SK-MEL-5 (cell line): ENCODE measurements around the gene SLC30A7. TPM values are rescaled to one million over a fixed set of nuclear protein-coding genes. Genes with fewer than 3 reads are reported as not detected.

Experiments
- DNase-seq: peaks from one replicate; pipeline ENCODE4 v3.0.0-alpha.2; 2016; ENCODE audit warnings: low read depth, low spot score
- in situ Hi-C: cut with HindIII; loops from 2 replicates; pipeline ENCODE4 v1.10.0; 2016; ENCODE audit warnings: low sequenced_read_pairs, high pct_unique_total_duplicates, low pct_unique_long_range_greater_than_20kb
- total RNA-seq: library from RNA; depleted of rRNA; stranded (reverse); fragments of >200 nt; shearing (Covaris generic); gene quantifications from 2 replicates; pipeline ENCODE4 v1.2.3, GENCODE V29; 2014

The SLC30A7 gene
- total RNA-seq, 1 experiment from 2014 or later = 33.4 TPM

DNA sequence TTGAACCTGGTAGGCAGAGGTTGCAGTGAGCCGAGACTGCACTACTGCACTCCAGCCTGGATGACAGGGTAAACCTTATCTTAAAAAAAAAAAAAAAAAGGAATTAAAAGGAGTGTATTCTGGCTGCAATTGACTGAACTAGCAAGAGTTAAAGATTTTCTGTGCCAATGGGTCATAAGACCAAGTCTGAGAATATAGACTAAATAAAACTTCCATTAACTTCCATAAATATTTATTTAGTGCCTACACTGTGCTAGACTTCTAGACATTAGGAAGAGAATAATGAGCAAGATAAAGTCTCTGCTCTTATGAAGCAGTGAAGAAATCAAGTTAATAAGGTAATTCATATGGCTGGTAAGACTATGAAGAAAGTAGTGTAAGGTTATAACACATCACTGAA lies 102.5 kb downstream of the SLC30A7 start:
- in situ Hi-C loops = no loop called here
- DNase-seq = no peak

DNA sequence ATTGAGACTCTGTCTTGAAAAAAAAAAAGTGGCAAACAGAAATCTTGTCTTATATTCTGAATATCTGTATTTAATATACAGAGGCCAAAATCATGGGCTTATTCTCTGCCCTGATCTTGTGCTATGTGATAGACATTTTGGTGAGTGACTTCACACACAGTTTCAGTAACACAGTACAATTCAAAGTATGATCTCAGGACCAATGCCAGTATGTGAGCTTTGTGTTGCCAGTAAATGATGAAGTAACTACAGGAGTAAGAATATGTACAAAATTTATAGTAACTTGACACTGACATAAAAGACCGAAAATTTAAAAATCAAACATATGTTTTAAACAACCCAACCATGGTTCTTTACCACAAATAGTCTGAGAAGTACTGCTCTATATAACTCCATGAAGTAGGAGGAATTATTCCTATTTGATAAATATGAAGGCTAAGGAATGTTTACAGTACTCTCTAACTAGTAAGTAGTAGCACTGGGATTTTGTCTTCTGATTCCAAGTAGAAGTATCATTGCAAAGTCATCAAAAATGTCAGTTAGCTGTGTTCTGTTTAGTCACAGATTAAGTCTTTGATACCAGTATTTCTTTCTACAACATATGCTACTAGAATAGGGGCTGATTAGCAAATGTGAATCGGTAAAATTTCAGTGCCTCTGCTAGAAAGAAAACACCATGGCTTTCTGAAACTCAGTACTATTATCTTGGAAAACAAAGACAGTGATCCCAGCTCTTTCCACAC lies 104.4 kb downstream of the SLC30A7 start:
- no peak for DNase-seq
- in situ Hi-C loops = no loop called here

DNA sequence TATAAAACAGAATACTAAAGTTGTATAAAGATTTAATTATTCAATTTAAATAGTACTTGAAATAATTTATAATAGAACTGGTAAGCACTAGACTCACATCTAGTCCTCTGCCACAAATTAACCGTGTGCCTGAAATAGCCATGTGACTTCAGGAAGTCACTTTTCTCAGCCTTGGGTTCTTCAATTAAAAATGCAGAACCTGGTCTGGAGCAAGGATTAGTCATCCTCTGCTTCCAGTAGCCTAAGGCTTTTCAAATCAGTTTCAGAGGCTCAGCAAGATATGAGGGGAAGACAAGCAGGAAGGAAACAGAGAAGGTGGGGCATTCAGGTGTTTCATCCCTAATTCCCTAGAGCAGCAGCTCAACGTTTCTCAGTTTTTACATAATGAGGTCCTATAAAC lies 106.7 kb downstream of the SLC30A7 start:
- in situ Hi-C loops = no loop called here
- DNase-seq = no peak

DNA sequence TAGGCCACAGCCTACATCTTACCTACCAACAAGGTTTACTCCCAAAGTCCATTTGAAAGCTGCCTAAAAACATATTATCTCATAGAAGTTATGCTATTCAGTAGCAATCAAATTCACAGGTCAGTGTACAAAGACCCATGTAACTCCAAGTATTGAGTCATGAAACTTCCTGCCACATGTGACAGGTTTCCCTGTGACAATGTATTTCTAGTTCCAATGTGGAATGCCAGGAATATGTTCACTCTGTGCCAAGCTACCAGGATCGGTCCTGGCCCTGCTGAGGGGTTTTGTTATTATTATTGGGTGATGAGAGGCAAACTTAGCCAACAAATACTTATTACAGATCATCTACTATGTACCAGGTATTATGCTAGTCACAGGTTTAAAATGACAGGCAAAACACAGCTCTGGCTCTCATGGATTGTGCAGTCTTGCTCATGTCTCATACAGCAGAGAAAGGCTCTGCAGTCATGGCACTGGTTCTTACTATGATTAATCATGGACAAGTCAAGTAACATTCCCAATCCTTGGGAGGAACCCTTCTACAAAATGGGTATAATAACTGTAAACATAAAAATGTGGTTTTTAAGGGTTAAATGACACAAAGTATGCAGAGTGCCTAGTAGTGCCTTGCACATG lies 107.2 kb downstream of the SLC30A7 start:
- in situ Hi-C loops = no loop called here
- peak; percentile 4 for DNase-seq

DNA sequence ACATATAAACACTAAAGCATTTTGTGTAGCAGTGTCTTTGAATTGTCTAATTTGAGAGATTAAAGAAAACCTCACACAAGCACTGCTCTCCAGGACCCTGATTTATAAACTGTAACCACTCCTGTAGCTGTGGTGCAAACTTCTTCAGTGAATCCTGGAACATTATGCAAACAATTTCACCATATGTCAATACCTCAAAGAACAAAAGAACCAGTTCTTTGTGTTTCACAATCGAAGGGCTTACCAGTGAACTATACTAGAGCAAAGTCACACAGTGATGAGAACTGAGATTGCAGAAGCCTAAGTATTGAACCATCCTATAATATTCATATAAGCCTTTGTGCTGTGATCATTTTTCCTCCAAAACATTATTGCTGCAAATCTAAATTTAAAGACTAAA lies 108.2 kb downstream of the SLC30A7 start:
- in situ Hi-C loops = no loop called here
- peak; percentile 24 for DNase-seq

DNA sequence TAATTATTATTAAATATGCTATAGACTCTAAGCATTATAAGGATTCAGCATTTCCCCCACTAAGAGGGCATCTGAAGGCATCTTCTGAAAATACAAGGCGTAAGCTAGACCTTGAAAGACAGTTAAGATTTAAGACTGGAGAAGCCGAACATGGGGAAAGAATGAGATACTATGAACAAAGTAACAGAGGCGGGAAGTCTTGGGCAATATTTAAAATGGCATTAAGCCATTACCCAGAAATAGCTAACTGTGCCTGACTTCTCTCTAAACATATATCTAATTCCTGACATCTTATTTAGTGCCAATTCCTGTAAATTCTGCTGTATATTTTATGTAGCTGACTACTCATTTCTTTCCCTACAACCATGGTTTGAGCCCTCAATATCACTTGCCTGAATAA lies 108.8 kb downstream of the SLC30A7 start:
- in situ Hi-C loops = no loop called here
- no peak for DNase-seq

DNA sequence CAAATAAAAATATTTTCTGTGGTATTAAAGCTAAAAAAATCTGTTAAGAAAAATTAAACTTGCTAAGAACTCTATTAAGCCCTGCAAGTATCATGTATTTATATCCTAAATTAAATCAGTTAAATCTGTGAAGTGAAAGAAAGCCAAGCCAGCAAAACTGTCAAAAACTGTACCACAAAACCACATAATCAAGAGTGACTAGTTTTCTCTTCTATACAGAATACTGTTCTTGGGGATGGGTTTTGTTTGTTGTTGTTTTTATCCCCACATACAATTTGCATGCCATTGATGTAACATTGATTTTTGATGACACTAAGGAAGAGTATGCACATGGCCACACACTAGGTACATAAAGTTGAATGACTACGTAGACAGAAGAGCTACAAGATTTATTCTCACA lies 109.3 kb downstream of the SLC30A7 start:
- no peak for DNase-seq
- in situ Hi-C loops = no loop called here

DNA sequence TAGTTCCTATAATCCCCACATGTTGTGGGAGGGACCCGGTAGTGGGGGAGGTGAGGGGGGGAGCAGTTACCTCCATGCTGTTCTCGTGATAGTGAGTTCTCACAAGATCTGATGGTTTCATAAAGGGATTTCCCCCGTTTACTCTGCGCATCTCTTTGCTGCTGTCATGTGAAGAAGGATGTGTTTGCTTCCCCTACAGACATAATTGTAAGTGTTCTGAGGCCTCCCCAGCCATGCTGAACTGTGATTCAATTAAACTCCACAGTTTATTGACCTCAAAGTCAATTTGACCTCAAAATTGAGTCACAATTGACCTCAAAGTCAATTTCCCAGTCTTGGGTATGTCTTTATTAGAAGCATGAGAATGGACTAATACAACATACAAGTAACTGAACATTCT lies 110.0 kb downstream of the SLC30A7 start:
- no peak for DNase-seq
- in situ Hi-C loops = no loop called here

DNA sequence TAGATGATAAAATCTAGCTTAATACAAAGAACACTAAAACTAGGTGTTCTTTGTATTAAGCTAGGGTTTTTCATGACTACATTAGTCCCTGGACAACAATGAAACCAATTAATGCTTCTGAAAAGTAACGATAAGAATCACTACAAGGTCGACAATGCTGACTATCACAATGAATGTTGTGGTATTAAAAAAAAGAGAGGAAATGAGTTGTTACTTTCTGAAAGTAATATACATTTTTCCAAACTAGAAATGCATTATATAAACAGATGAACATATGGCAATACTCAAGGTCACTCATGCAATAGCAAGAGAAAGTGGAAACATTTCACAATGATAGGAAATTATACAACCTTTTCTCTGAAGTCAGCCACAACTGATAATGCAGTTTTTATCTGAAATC lies 110.7 kb downstream of the SLC30A7 start:
- in situ Hi-C loops = no loop called here
- no peak for DNase-seq

DNA sequence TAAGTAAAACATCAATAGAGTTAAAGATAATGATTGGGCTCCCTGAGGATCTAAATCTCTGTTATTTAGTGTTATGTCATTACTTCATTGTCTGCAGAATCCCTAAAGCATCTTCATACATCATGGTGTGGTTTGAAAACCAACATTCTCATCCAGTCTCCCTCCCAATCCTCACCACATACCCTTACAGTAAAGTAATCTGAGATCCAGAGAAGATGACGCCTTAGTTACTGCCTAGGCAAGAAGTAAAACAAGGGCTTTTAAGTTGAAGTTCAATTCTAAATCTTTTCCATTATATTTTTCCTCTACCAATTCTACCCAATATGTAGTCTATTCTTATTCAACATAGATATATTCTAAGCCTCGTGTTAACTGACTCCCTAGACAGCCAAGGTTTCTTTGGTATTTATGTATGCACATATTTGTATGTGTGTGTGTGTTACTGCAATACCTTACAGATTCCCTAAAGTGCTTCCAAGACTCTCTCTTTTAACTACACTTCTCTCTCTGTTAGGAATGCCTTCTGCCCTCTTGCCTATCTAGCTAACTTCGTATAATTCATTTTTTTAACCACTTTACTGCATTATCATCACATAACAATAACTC lies 112.4 kb downstream of the SLC30A7 start:
- in situ Hi-C loops = no loop called here
- DNase-seq = no peak

DNA sequence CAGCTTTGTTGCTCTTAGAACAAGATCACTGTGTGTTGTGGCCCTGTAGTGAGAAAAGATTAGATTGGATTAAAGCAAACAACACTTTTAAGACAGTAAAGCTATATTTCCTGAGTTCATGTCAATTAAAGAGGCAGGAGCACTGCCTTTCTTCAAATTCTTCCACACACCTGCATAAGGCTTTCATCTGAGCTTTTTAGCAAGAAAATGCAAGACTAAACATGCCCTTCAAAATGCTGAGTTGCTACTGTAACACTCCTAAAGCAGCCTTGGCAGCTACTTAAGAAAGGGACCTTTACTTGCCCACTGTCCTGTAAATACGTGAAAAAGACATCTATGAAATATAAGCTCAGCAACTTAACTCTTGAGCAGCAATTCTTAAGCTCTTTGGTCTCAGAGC lies 117.9 kb downstream of the SLC30A7 start:
- no peak for DNase-seq
- in situ Hi-C loops = no loop called here

DNA sequence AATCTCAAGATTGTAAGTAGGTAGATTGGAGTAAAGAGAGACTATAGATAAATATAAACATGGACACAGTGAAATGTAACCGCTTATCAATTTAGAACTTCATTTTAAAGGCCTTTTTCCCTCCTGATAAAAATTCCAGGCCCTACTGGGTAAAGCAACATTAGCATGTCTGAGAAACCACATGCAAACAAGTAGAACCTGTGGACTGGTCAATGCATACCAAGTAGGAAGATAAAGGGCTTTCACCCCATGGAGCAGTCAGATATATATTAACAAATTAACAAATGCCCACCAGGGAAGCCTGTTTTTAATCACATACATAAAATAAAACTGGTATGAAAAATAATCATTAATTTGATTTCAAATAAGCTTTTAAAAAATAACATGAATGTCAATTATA lies 121.6 kb downstream of the SLC30A7 start:
- in situ Hi-C loops = no loop called here
- DNase-seq = no peak

DNA sequence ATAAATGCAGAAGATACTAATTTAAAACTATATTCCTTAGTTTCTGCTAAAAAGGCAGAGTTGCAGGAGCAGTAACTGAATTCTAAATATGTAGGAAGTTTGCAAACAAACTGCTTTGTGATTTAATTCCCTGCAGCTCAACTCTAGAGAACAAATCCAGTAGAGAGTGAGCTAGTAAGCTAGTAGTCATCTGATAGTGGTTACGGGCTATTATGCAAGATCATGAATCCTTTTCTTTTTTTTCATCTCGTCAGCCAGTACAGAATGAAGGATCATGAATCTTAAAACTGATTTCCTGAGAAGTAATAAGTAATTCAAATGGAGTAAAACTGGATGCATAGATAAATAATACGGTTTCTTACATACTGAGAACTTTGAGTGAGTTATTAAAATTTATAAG lies 126.4 kb downstream of the SLC30A7 start:
- DNase-seq = peak; percentile 10
- in situ Hi-C loops = no loop called here

DNA sequence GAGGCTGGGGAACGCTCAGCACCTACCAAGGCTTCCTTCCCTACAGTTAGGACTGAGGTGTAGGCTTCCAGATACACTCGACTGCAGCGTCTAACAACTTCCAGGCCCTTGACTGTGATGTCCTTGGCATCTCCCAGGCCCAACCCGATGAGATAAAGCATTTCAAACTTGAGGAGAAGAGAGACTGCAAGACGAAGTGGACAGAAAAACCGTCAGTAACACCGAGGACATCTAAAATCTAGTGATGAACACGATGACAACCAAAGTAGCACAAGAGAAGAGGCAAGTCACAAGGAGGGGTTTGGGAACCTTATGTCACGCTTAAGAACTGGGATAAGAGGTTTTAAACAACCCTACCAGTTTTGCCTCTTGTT lies 129.4 kb downstream of the SLC30A7 start:
- DNase-seq = peak; percentile 7
- in situ Hi-C loops = no loop called here

DNA sequence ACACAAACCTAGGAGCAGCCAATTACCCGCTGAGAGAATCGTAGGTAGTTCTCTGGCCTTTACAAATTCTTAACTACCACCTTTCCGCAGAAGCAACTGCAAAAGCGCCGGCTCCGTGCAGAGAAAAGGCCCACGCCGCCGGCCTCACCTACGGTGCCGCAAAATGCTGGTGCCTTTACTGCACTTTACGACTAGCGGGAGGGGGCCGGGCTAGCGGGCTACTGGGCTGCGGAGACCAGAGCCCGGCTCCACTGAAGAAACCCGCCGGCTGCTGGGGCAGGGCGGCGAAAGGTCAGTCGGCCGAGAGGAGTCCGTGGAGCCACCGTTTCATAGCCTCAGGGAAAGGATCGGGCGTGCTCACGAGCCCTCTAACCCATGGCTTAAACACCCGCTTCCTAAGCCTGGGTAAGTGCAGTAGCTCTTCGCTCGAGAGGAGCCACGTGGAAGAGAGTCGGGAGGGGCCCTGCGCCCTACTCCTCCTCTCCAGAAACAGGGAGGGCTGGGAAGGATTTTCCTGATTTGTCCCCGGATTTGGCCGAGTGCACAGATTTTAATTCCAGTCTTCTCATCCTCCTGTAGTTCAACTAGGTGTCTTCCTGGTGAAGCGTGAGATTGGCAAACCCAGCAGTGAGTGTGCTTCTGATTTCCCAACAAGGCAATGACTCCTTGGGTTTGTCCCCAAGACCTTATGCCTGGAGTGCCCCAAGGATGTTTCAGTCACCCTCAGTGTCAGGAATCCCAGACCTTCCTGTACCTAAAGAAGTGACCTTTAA lies 130.0 kb downstream of the SLC30A7 start, which contains the start of gene DPH5:
Gene DPH5 (minus strand): TSS at position 128 of the 773 bp plus-strand sequence. CDS start 341 bp downstream, outside the sequence.
- in situ Hi-C loops = no loop called here

DNA sequence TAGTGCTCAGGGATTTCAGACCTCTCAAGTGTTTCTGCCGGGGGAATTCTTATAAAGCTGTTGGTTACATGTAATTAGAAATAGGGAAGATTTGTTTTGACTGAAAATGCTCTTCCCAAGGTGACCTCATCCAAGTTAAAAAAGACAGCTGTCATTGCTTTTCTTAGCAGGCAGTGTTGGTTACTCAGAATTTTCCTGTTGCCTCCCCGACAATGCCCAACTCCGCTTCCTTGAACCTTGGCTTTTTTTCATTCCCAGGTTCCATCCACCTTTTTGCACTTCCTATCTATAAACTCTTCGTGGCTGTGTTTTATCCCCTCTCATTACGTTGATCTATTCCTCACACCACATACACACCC lies 130.5 kb downstream of the SLC30A7 start:
- in situ Hi-C loops = no loop called here
- DNase-seq = no peak

More for the DNA sequence above, 130.0 kb downstream of the SLC30A7 start, which contains the start of gene DPH5:
- DNase-seq = peak; percentile 85

DNA sequence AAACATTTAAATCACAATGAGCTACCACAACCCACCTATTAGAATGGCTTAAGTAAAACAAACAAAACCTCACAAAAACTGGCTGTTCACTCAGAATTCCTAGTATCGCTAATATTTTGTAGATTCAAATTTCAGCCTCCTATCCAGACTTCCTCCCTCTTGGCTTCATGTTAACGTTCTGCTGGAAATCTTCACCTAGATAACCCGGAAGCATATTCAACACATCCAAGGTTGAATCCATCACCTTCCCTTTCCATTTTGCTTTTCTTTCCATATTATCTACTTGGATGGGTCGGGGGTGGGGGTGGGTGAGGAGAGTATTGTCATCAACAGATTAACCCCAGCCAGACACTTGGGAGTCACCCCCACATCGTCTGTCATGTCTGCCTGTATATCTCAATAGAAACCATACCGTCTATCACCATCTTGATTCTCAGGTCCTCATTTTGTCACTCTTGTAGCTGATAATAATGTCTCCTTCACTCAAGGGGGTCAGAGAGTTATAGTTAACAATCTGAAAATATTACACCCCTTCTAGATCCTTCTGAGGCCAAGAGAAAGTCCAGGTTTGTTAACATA lies 131.4 kb downstream of the SLC30A7 start:
- DNase-seq = no peak
- in situ Hi-C loops = no loop called here

DNA sequence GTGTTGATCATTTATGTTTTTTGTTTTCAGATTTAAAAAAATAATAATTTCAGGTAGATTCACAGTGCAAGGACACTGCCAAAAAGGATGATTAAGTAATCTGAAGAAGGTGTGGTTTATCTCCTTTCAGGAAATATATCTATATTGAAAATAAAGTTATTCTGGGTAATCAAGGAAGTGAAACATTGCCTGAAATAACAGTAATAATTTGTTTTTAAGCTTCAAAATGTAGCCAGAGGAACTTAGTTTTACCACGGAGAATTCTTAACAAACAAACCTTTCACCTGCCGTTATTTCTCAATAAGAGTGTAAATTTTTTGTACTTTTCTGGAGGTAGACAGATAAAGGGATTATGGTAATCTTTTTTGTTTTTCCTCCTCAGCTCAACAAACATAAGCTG lies 132.6 kb downstream of the SLC30A7 start:
- in situ Hi-C loops = no loop called here

More for the DNA sequence above, 132.6 kb downstream of the SLC30A7 start:
- DNase-seq = no peak
